HepG2 (cell line): ENCODE measurements around the gene APBA1. TPM values are rescaled to one million over a fixed set of nuclear protein-coding genes. Genes with fewer than 3 reads are reported as not detected.

Experiments used
- ATAC-seq: fragments of 200-7000 bp; cut with Tn5 transposase; 3 replicates; pipeline ENCODE4 v1.9.1; 2020; ENCODE audit warnings: mild to moderate bottlenecking, moderate library complexity
- BruUV-seq: library from RNA; stranded (reverse); fragments of 400-500 nt; replicated peaks from 2 replicates; lab custom pipeline; 2021; lab: Mats Ljungman, UMichigan
- CTCF ChIA-PET: fragments of 300-600 bp; formaldehyde crosslinking; extraction: SDS; loops from one replicate; lab custom pipeline; 2021; ENCODE audit warnings: low total read pairs, inconsistent platforms, low intra/inter-chr PET ratio; lab: Yijun Ruan, JAX
- POLR2A ChIA-PET: fragments of 350-600 bp; sonication (Branson Sonifier 250); formaldehyde crosslinking; loops from one replicate; lab custom pipeline; 2020; ENCODE audit warnings: antibody characterized with exemption, inconsistent platforms; lab: Yijun Ruan, JAX
- DNase-seq: peaks from one replicate; pipeline ENCODE4 v3.0.0-alpha.2; 2015; ENCODE audit warnings: low spot score
- FAIRE-seq: peaks from 3 replicates; lab custom pipeline; 2011; peaks lifted over from hg19 to GRCh38; lab: Jason Lieb, UNC
- H2AFZ ChIP-seq: one replicate; pipeline ENCODE4 v1.6.1; 2011; ENCODE audit warnings: low read length, inconsistent platforms
- H3K27ac ChIP-seq: fragments of 300-600 bp; 3 replicates; pipeline ENCODE4 v1.8.0; 2011; ENCODE audit warnings: mixed run types, mild to moderate bottlenecking, mixed read lengths, low read length, inconsistent platforms; ENCODE audit not compliant: insufficient read depth; ENCODE audit errors: extremely low read length
- H3K27me3 ChIP-seq, 2 experiments: fragments of 200-600 bp in 1 of 2; 2 replicates in 1 of 2; 3 replicates in 1 of 2; pipeline versions ENCODE4 v1.6.0 to v1.8.0; 2011; ENCODE audit warnings: low read length in 2 of 2, mild to moderate bottlenecking in 2 of 2, moderate library complexity in 2 of 2, inconsistent platforms in 1 of 2; ENCODE audit not compliant: insufficient read depth in 2 of 2, control insufficient read depth in 1 of 2
- H3K36me3 ChIP-seq, 2 experiments: fragments of 200-600 bp in 1 of 2; replicated peaks in 1 of 2; 2 replicates in 1 of 2; 3 replicates in 1 of 2; pipeline versions ENCODE4 v1.5.1 to v1.8.0; 2011; ENCODE audit warnings: low read length in 2 of 2, inconsistent platforms in 1 of 2; ENCODE audit not compliant: insufficient read depth in 2 of 2, control insufficient read depth in 1 of 2
- H3K4me1 ChIP-seq: 2 replicates; pipeline ENCODE4 v1.5.1; 2012; ENCODE audit warnings: low read length, inconsistent platforms; ENCODE audit not compliant: insufficient read depth
- H3K4me2 ChIP-seq: 2 replicates; pipeline ENCODE4 v1.6.0; 2011; ENCODE audit warnings: low read depth, low read length, inconsistent platforms
- H3K4me3 ChIP-seq, 3 experiments: fragments of 200-600 bp in 1 of 3; sonication (generic), shearing (Covaris generic) in 1 of 3; replicated peaks in 1 of 3; 2 replicates each; pipeline ENCODE4 v1.5.1; 2011 to 2016; ENCODE audit warnings: low read length in 3 of 3, inconsistent platforms in 2 of 3, low read depth in 2 of 3, mild to moderate bottlenecking in 2 of 3, control low read depth in 1 of 3, mixed read lengths in 1 of 3; ENCODE audit not compliant: insufficient read depth in 1 of 3
- H3K79me2 ChIP-seq: one replicate; pipeline ENCODE4 v1.6.1; 2011; ENCODE audit warnings: low read length, inconsistent platforms; ENCODE audit not compliant: insufficient read depth
- H3K9ac ChIP-seq: 2 replicates; pipeline ENCODE4 v1.6.0; 2011; ENCODE audit warnings: mild to moderate bottlenecking, low read depth, low read length, inconsistent platforms; ENCODE audit not compliant: insufficient read depth
- H3K9me3 ChIP-seq: 2 replicates; pipeline ENCODE4 v1.5.1; 2012; ENCODE audit warnings: mild to moderate bottlenecking, low read length
- H4K20me1 ChIP-seq: 2 replicates; pipeline ENCODE4 v1.6.0; 2011; ENCODE audit warnings: inconsistent platforms, mild to moderate bottlenecking, low read length, moderate library complexity; ENCODE audit not compliant: insufficient read depth
- ARNTL ChIP-seq: sonication (generic); formaldehyde crosslinking; IDR thresholded peaks from 2 replicates; pipeline ENCODE4 v1.4.0; 2020; ENCODE audit warnings: mild to moderate bottlenecking, missing genetic modification reagents
- HNRNPH1 ChIP-seq: fragments of 200-400 bp; formaldehyde crosslinking; optimal IDR thresholded peaks from 2 replicates; pipeline ENCODE3; 2017; ENCODE audit warnings: mild to moderate bottlenecking, low read depth, low read length
- IKZF4 ChIP-seq: sonication (generic); formaldehyde crosslinking; IDR thresholded peaks from 2 replicates; pipeline ENCODE4 v1.5.1; 2020; ENCODE audit warnings: borderline replicate concordance, mild to moderate bottlenecking, low read depth, missing genetic modification reagents; ENCODE audit errors: not compliant biosample characterization
- RFX5 ChIP-seq: IDR thresholded peaks from 2 replicates; pipeline ENCODE4 v1.6.1; 2011; ENCODE audit warnings: low read depth, low read length, improper control_type of control experiment
- THRA ChIP-seq: sonication (generic); formaldehyde crosslinking; IDR thresholded peaks from 2 replicates; pipeline ENCODE4 v1.4.0; 2020; ENCODE audit warnings: missing genetic modification reagents, borderline replicate concordance
- TSC22D2 ChIP-seq: sonication (generic); formaldehyde crosslinking; IDR thresholded peaks from 2 replicates; pipeline ENCODE4 v1.5.1; 2020; ENCODE audit warnings: missing genetic modification reagents, mild to moderate bottlenecking, borderline replicate concordance
- WGBS: methylation state at CpG from one replicate; pipeline ENCODE4 v1.1.6; 2017; ENCODE audit warnings: low lambda C conversion rate; 5-methylcytosine and 5-hydroxymethylcytosine counted together
- in situ Hi-C: cut with HindIII; loops from 2 replicates; pipeline ENCODE4 v1.10.0; 2017; ENCODE audit warnings: low pct_unique_long_range_greater_than_20kb; ENCODE audit not compliant: extremely low pct_ligation_motif_present
- intact Hi-C: fragments of 100-400 bp; cut with micrococcal nuclease; formaldehyde crosslinking; loops from one replicate; pipeline ENCODE4 v1.10.0; 2022; ENCODE audit not compliant: unreplicated experiment
- polyA plus RNA-seq, 8 experiments: library from polyadenylated mRNA; depleted of rRNA in 3 of 8; stranded (reverse) in 7 of 8; unstranded in 1 of 8; fragments of >200 nt; fragmentation: Illumina TruSeq in 4 of 8; extraction: Trizol in 4 of 8; gene quantifications; 2 replicates each; pipeline versions ENCODE4 v1.2.1 to v1.2.3, GENCODE V29; 2011 to 2016; ENCODE audit warnings: low read depth in 4 of 8, missing spikeins in 1 of 8, mixed read lengths in 1 of 8; ENCODE audit not compliant: insufficient read depth in 1 of 8
- total RNA-seq, 5 experiments: library from RNA; depleted of rRNA; stranded (reverse); fragments of >200 nt; fragmentation: Illumina TruSeq; extraction: Trizol; gene quantifications; 2 replicates each; pipeline ENCODE4 v1.2.3, GENCODE V29; 2016; ENCODE audit warnings: low read depth in 1 of 5

Gene APBA1
- total and polyA plus RNA-seq, 2 of the 13 experiments (the other 11 are each of a cell fraction or from before 2014, with no cell fraction given), result 0.15 TPM; not detected in 1

GRCh38 chr9:69433392-69433791 lies 238.8 kb downstream of the APBA1 start:
- Histone ChIP-seq H3K9ac (no peak overlapping the region), H2AFZ (no peak overlapping the region), H3K4me1 (no peaks in the 10 kb centered on the region), H3K9me3 (no peaks in the 10 kb centered on the region), H3K79me2 (no peaks in the 10 kb centered on the region), H3K27me3 (peaks cover 5 to 10% of the 10 kb centered on the region in 2 experiments; a peak in 2 of 5 replicates), H4K20me1 (no peaks in the 10 kb centered on the region), H3K4me3 (no peak overlapping the region), H3K4me2 (no peak overlapping the region), H3K36me3 (no peaks in the 10 kb centered on the region), H3K27ac (no peak overlapping the region)
- in situ Hi-C loops, result loop anchor here (25.0 kb wide), 1 partner anchor 479 kb away; no protein-coding TSS in a partner anchor
- intact Hi-C loops, result no loop called here
- ATAC-seq, result no peak
- BruUV-seq, result no TSS peak
- no peak for FAIRE-seq
- CTCF ChIA-PET, result no interaction called here
- no peak for DNase-seq
- 0% methylated on average over 1 of the region's 1 CpG for WGBS
- POLR2A ChIA-PET, result no interaction called here
- TF ChIP-seq ARNTL (CRISPR knock-in tag) (no peak), TSC22D2 (no peak), THRA (CRISPR knock-in tag) (no peak)
- TF ChIP-seq, all 625 proteins: peak for 0

GRCh38 chr9:69432623-69433022 lies 239.5 kb downstream of the APBA1 start:
- TF ChIP-seq HNRNPH1 (no peak), IKZF4 (CRISPR knock-in tag) (no peak), RFX5 (no peak)
- TF ChIP-seq, all 625 proteins: peak for 0

More at GRCh38 chr9:69432623-69433022, 239.5 kb downstream of the APBA1 start:
- Histone ChIP-seq H3K4me3 (no peak overlapping the region), H4K20me1 (no peaks in the 10 kb centered on the region), H3K27me3 (peaks cover 5 to 16% of the 10 kb centered on the region in 2 experiments; a peak in 3 of 5 replicates), H2AFZ (no peak overlapping the region), H3K79me2 (no peaks in the 10 kb centered on the region), H3K9me3 (no peaks in the 10 kb centered on the region), H3K9ac (no peak overlapping the region), H3K4me2 (no peak overlapping the region), H3K36me3 (no peaks in the 10 kb centered on the region), H3K27ac (no peak overlapping the region), H3K4me1 (no peaks in the 10 kb centered on the region)
- ATAC-seq (no peak), DNase-seq (no peak), FAIRE-seq (no peak)
- ChIA-PET POLR2A (no interaction called here), CTCF (no interaction called here)
- intact Hi-C loops (no loop called here), in situ Hi-C loops (loop anchor here (25.0 kb wide), 1 partner anchor 480 kb away; no protein-coding TSS in a partner anchor)
- 63% methylated on average over 11 of the region's 11 CpGs for WGBS
- BruUV-seq, result no TSS peak
